ENCODE results near the gene TRHDE. TPM values are rescaled to one million over a fixed set of nuclear protein-coding genes. Genes with fewer than 3 reads are reported as not detected.

Gene TRHDE
- total and polyA plus RNA-seq, 4 donors: 0.13 to 2.3 (median 1.0) TPM

DNA sequence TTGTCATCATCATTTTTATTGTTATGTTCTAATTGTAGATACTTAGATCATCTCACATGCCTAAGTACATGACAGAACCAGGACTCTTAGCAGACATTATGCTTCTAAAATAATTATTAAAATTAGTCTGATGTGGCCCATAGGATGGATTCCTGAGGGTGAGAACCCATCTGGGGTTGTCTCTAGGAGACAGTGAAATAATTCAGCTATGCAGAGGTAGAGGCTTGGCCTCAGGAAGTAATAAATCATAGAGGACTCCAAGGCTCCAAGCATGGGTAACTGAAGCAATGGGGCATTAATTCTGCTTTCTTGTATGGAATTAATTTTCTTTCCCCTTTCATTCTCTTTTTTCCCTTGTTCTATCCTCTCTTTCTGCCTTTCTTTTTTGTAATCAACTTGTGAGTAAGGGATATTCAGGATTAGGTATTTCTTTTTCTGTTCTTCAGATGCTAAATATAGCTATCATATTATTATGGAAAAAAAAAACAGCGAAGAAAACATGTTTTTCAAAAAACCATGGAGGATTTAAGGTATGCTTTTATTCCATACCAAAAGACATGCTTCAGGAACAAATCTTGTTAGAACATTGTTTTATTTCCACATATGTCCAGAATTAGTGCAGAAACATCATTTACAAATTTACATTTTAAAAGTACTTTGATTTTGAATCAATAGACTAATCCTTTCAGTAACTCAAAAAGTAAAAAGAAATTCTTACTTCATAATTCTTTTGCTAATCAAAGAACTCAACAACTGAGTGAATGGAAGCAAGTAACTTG lies 263.2 kb downstream of the TRHDE start:
- no peak overlapping the region for H3K4me3 ChIP-seq (ENCODE audit: low read length in 2 of 2)
- intact Hi-C loops (cut with DNase I): loop anchor here in 1 of 2 donors (10.0 kb wide), 1 partner anchor 81 kb away; no protein-coding TSS in a partner anchor
- ATAC-seq (ENCODE audit: low FRiP score) (no peak), DNase-seq (no peak)
- 72 to 85% methylated on average over 1 of the region's 1 CpG for WGBS, 2 donors
- H3K36me3 ChIP-seq (ENCODE audit: control insufficient read depth in 1 of 2, insufficient read depth in 2 of 2, low read length in 1 of 2): no peaks in the 10 kb centered on the region
- H3K27ac ChIP-seq (ENCODE audit: low read depth in 1 of 2, low read length in 2 of 2): no peak overlapping the region
- no peaks in the 10 kb centered on the region for H3K27me3 ChIP-seq (ENCODE audit: control insufficient read depth in 1 of 2, insufficient read depth in 2 of 2, low read length in 1 of 2)
- no peaks in the 10 kb centered on the region for H3K4me1 ChIP-seq (ENCODE audit: control insufficient read depth in 1 of 2, insufficient read depth in 2 of 2, low read length in 2 of 2)
- H3K9me3 ChIP-seq (ENCODE audit: control insufficient read depth, low read length): no peaks in the 10 kb centered on the region

DNA sequence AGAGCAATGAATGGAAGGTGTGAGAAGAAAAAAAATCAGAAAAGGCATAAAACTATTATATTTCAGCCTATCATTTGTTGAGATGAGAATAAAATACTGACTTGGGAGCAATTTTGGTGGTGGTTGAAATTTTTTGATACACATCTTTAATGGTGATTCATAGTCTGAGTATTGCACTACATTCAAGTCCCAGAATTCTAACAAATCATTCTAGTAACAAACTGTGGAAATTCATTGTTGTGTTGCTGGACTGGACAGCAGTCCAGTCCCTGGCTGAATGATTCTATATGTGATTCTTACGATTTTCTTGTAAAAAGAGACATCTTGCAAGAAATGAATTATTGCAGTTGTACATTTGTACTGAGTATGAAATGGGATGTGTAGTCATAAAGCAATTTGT lies 268.6 kb downstream of the TRHDE start:
- intact Hi-C loops (cut with DNase I): no loop called here
- ATAC-seq (ENCODE audit: low FRiP score) (no peak), DNase-seq (no peak)
- Histone ChIP-seq H3K4me3 (ENCODE audit: low read length in 2 of 2) (no peak overlapping the region), H3K36me3 (ENCODE audit: control insufficient read depth in 1 of 2, insufficient read depth in 2 of 2, low read length in 1 of 2) (no peaks in the 10 kb centered on the region), H3K9me3 (ENCODE audit: control insufficient read depth, low read length) (no peaks in the 10 kb centered on the region), H3K27ac (ENCODE audit: low read depth in 1 of 2, low read length in 2 of 2) (no peak overlapping the region), H3K4me1 (ENCODE audit: control insufficient read depth in 1 of 2, insufficient read depth in 2 of 2, low read length in 2 of 2) (no peaks in the 10 kb centered on the region), H3K27me3 (ENCODE audit: control insufficient read depth in 1 of 2, insufficient read depth in 2 of 2, low read length in 1 of 2) (no peaks in the 10 kb centered on the region)
- WGBS, 2 donors: 24 to 33% methylated on average over 1 of the region's 1 CpG

DNA sequence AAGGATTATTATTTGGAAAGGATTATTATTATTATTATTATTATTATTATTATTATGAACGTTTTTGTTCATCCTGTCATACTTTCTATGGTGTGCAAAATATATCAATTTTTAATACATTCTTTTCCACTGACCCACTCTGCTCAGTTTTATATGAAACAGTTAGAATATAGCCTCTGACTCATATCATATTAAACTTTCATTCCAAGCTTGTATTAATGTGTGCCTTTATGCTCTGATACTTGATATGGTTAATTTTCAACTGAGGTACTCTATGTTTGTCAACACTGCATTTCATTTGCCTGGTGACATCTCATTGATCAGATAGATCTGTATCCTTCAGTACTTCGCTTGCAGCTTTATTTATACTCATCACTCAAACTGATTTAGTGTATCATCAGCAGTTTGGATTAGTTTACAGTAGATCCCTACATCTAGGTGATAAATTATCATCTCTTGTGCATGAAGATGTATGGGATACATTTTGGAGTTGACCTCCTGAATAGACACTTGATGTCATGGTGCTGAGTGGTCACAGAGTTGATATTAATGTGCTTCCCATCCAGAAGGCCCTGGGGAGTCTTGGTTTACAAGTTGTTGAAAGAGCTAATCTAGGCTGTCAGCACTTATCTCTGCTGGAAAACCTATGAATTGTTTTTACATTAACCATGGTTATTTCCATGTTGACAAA lies 271.8 kb downstream of the TRHDE start:
- no peak for ATAC-seq (ENCODE audit: low FRiP score)
- no peaks in the 10 kb centered on the region for H3K9me3 ChIP-seq (ENCODE audit: control insufficient read depth, low read length)
- WGBS, 2 donors: 68 to 84% methylated on average over 2 of the region's 2 CpGs
- no peaks in the 10 kb centered on the region for H3K36me3 ChIP-seq (ENCODE audit: control insufficient read depth in 1 of 2, insufficient read depth in 2 of 2, low read length in 1 of 2)
- no peak overlapping the region for H3K27ac ChIP-seq (ENCODE audit: low read depth in 1 of 2, low read length in 2 of 2)
- H3K4me1 ChIP-seq (ENCODE audit: control insufficient read depth in 1 of 2, insufficient read depth in 2 of 2, low read length in 2 of 2): no peaks in the 10 kb centered on the region
- no peak overlapping the region for H3K4me3 ChIP-seq (ENCODE audit: low read length in 2 of 2)
- intact Hi-C loops (cut with DNase I): no loop called here
- DNase-seq: no peak
- H3K27me3 ChIP-seq (ENCODE audit: control insufficient read depth in 1 of 2, insufficient read depth in 2 of 2, low read length in 1 of 2): no peaks in the 10 kb centered on the region

DNA sequence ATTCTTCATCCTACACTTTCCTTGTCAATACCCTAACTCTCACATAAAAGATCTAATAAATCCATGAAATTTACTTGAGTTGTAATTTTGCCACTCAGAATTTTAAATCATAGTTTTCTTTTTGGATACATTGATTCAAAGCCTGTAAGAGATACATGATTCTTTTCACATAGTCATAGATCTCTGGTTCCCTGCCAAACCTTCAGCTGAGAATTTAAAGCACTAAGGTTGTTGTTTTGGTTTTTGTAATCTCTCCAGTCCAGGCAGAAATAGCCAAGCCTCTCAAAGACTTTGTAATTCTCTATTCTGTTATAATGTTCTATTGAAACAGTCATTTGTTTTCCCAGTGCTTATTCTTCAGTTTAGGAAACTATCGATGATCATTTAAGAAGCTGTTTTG lies 273.9 kb downstream of the TRHDE start:
- H3K4me1 ChIP-seq (ENCODE audit: control insufficient read depth in 1 of 2, insufficient read depth in 2 of 2, low read length in 2 of 2): no peaks in the 10 kb centered on the region
- no peak overlapping the region for H3K4me3 ChIP-seq (ENCODE audit: low read length in 2 of 2)
- ATAC-seq (ENCODE audit: low FRiP score) (no peak), DNase-seq (no peak)
- H3K27me3 ChIP-seq (ENCODE audit: control insufficient read depth in 1 of 2, insufficient read depth in 2 of 2, low read length in 1 of 2): no peaks in the 10 kb centered on the region
- no peaks in the 10 kb centered on the region for H3K9me3 ChIP-seq (ENCODE audit: control insufficient read depth, low read length)
- H3K36me3 ChIP-seq (ENCODE audit: control insufficient read depth in 1 of 2, insufficient read depth in 2 of 2, low read length in 1 of 2): no peaks in the 10 kb centered on the region
- WGBS, 2 donors: 61 to 69% methylated on average over 1 of the region's 1 CpG
- intact Hi-C loops (cut with DNase I): no loop called here
- no peak overlapping the region for H3K27ac ChIP-seq (ENCODE audit: low read depth in 1 of 2, low read length in 2 of 2)

DNA sequence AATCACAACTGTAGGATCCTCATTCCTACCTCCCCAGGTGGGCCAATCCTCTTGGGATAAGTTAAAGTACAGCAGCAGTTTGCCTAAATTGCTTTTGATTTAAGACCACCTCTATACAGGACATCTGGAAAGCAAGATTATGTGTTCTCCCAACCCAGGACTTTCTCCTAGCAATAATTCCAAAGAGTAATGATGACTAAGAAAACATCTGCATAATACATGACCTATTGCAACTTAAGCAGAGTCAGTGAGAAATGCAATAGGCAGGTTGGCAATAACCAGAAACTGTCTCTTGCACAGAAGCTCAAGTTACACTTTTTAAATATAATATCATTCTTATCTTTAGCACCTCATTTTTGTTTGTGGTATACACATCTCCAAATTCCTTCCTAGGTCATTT lies 275.4 kb downstream of the TRHDE start:
- ATAC-seq (ENCODE audit: low FRiP score): no peak
- intact Hi-C loops (cut with DNase I): no loop called here

DNA sequence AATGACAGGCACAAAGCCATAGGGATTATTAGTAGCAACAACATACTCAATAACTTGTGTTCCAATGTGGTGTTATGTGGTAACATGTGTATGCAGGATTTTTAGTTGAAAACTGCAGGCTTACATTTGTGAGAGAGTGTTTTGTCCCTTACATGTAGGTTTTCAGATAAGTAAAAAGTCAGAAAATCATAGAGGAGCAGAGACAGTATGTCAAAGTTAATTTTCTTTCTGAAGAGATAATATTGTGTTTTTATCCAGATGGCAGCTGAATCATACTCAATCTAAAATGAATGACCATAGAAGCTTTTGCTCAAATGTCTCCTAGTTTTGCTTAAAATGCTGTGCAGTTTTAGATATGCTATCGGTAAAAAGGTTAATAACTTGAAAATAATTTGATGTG lies 277.0 kb downstream of the TRHDE start:
- DNase-seq (no peak), ATAC-seq (ENCODE audit: low FRiP score) (no peak)
- H3K9me3 ChIP-seq (ENCODE audit: control insufficient read depth, low read length): no peaks in the 10 kb centered on the region
- H3K27me3 ChIP-seq (ENCODE audit: control insufficient read depth in 1 of 2, insufficient read depth in 2 of 2, low read length in 1 of 2): no peaks in the 10 kb centered on the region
- no peaks in the 10 kb centered on the region for H3K4me1 ChIP-seq (ENCODE audit: control insufficient read depth in 1 of 2, insufficient read depth in 2 of 2, low read length in 2 of 2)
- no peaks in the 10 kb centered on the region for H3K36me3 ChIP-seq (ENCODE audit: control insufficient read depth in 1 of 2, insufficient read depth in 2 of 2, low read length in 1 of 2)
- no peak overlapping the region for H3K27ac ChIP-seq (ENCODE audit: low read depth in 1 of 2, low read length in 2 of 2)
- intact Hi-C loops (cut with DNase I): no loop called here
- H3K4me3 ChIP-seq (ENCODE audit: low read length in 2 of 2): no peak overlapping the region
- WGBS, 2 donors: 97 to 100% methylated on average over 1 of the region's 1 CpG

More for the DNA sequence above, 275.4 kb downstream of the TRHDE start:
- Histone ChIP-seq H3K4me1 (ENCODE audit: control insufficient read depth in 1 of 2, insufficient read depth in 2 of 2, low read length in 2 of 2) (no peaks in the 10 kb centered on the region), H3K36me3 (ENCODE audit: control insufficient read depth in 1 of 2, insufficient read depth in 2 of 2, low read length in 1 of 2) (no peaks in the 10 kb centered on the region), H3K4me3 (ENCODE audit: low read length in 2 of 2) (no peak overlapping the region), H3K27ac (ENCODE audit: low read depth in 1 of 2, low read length in 2 of 2) (no peak overlapping the region), H3K9me3 (ENCODE audit: control insufficient read depth, low read length) (no peaks in the 10 kb centered on the region), H3K27me3 (ENCODE audit: control insufficient read depth in 1 of 2, insufficient read depth in 2 of 2, low read length in 1 of 2) (no peaks in the 10 kb centered on the region)
- DNase-seq: no peak

DNA sequence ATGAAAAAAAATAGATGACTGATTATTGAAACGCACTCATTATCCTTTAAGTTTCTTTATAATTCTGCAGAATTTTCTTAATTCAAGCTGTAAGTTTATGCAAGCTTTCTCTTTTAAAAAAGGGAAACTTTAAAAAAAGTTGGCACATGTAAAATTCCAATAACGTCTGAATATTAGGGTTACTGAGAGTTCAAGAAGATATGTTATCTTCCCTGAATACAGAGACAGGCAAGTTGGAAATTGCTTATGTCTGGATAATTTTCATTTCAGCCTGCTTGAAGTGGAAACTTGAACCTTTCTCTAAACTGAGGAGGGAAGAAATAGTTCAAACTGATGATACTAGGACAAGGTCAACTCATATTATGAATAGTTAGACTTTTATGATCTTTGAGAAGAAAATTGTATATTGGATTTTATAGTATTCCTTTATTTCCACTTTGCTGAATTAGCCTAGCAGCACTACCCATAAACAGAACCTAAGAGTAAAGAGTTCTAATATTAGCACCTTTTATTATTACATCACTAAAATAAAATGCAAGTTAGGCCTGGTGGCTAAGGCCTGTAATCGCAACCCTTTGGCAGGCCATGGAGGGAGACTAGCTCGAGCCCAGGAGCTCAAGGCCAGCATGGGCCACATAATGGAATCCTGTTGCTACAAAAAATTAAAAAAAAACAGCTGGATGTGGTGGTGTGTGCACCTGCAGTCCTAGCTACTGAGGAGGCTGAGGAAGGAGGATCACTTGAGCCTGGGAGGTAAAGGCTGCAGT lies 288.0 kb downstream of the TRHDE start:
- no peak overlapping the region for H3K4me3 ChIP-seq (ENCODE audit: low read length in 2 of 2)
- H3K27ac ChIP-seq (ENCODE audit: low read depth in 1 of 2, low read length in 2 of 2): no peak overlapping the region
- H3K27me3 ChIP-seq (ENCODE audit: control insufficient read depth in 1 of 2, insufficient read depth in 2 of 2, low read length in 1 of 2): no peaks in the 10 kb centered on the region
- no peaks in the 10 kb centered on the region for H3K4me1 ChIP-seq (ENCODE audit: control insufficient read depth in 1 of 2, insufficient read depth in 2 of 2, low read length in 2 of 2)
- 6 to 11% methylated on average over 4 of the region's 4 CpGs for WGBS, 2 donors
- intact Hi-C loops (cut with DNase I): no loop called here
- ATAC-seq (ENCODE audit: low FRiP score) (no peak), DNase-seq (no peak)
- no peaks in the 10 kb centered on the region for H3K9me3 ChIP-seq (ENCODE audit: control insufficient read depth, low read length)
- H3K36me3 ChIP-seq (ENCODE audit: control insufficient read depth in 1 of 2, insufficient read depth in 2 of 2, low read length in 1 of 2): no peaks in the 10 kb centered on the region

DNA sequence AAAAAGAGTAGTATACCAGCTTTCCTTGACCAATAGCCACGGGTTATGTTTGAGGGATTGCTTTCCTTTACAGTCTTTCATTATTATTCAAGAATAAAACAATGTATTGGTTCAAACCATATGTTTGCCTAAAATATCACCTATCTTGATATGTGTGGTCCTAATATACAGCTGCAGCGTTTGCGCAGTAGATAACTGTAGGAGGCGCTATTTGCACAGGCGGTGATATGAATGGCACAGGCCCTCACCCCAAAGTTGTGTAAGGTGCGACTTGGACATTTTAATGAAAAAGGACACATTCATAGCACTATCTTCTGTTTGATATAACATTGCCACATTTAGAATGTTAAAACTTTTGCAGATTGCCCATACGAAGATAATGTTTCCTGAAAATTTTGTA lies 298.4 kb downstream of the TRHDE start:
- Histone ChIP-seq H3K36me3 (ENCODE audit: control insufficient read depth in 1 of 2, insufficient read depth in 2 of 2, low read length in 1 of 2) (no peaks in the 10 kb centered on the region), H3K4me3 (ENCODE audit: low read length in 2 of 2) (no peak overlapping the region), H3K27me3 (ENCODE audit: control insufficient read depth in 1 of 2, insufficient read depth in 2 of 2, low read length in 1 of 2) (no peaks in the 10 kb centered on the region), H3K4me1 (ENCODE audit: control insufficient read depth in 1 of 2, insufficient read depth in 2 of 2, low read length in 2 of 2) (no peaks in the 10 kb centered on the region), H3K9me3 (ENCODE audit: control insufficient read depth, low read length) (no peaks in the 10 kb centered on the region), H3K27ac (ENCODE audit: low read depth in 1 of 2, low read length in 2 of 2) (no peak overlapping the region)
- no peak for DNase-seq
- intact Hi-C loops (cut with DNase I): no loop called here
- 92 to 93% methylated on average over 7 of the region's 7 CpGs for WGBS, 2 donors
- no peak for ATAC-seq (ENCODE audit: low FRiP score)
